NCI-H2107 treated with DMSO at 0.1 percent for 48 hours (cell line): ENCODE results near the gene PRSS57.
"Not testable (repeated sequence)": the region's sequence is repeated elsewhere in the genome, so short reads cannot be mapped to it uniquely, and the experiment has no call there.

Source experiments
- DNase-seq: peaks from one replicate; lab custom pipeline; 2025; ENCODE audit not compliant: unreplicated experiment; lab: John Stamatoyannopoulos, UW

Gene PRSS57

DNA sequence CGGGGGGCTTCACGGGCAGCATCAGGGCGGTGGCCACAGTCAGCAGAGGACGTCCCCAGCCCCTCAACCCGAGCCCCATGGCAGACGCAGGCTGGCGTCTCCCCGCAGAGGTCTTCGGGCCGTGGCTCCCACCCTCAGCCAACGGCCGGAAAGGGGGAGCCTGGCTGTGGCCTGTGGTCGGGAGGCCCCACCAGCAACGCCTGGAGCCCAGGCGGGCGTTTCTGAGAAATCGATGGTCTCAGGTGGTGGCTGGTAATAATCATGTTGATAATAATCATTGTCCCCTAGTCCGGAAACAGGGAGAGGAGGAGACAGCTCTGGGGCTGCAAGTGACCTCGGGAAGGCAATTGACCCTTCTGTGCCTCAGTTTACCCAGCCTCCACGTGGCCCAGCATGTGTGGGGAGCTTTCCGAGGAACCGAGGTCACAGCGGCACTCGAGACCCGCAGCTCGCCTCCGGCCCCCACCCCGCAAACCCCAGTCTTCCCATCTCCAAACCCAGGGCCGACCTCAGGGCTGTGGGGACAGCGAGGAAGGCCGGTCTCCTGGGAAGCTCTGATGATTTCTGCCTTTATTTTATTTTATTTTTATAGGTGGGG, at the start of gene PRSS57:
Gene PRSS57, minus strand, starts transcription at position 101 of the 598 bp plus-strand sequence. Its CDS starts 22 bp downstream, at position 79.
- DNase-seq = no peak

GRCh38 chr19:743168-743687, 48.0 kb upstream of the PRSS57 start:
- DNase-seq = peak; percentile 43

- DNase-seq = no peak
These were observed 47.4 kb upstream of the PRSS57 start for GRCh38 chr19:742540-743075.

- DNase-seq = no peak
These were observed 46.4 kb upstream of the PRSS57 start for GRCh38 chr19:741506-742131.

- DNase-seq = not testable (repeated sequence)
These were observed 45.7 kb upstream of the PRSS57 start for GRCh38 chr19:740816-741505.

DNA sequence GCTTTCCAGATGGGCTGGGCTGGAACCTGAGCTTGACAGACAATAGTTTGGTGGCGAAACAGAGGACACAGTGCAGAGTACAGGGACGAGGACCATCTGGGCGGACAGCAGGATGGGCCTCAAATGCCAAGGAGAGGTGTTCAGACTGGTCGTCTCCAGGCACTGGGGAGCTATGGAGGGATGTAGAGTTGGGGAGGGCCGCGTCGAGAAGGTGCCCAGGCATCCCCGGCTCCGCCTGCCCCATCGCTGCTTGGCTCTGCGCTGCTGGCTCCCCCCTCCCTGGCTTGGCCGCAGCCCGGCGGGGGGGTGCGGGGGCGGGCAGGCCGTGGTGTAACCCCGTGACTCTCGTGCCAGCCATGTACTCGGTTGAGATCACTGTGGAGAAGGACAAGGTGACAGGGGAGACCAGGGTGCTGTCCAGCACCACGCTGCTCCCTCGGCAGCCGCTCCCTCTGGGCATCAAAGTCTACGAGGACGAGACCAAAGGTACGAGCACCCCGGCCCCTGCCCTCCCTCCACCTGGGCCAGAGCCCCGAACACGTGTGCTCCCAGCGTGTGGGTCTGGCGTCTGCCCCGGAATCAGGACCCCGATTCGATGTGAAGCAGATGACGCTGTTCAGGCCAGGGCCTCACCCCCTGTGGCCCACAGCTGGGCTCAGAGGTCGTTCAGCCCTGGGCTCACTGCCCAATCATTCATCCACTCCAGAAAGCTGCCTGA, 44.9 kb upstream of the PRSS57 start:
- no peak for DNase-seq

GRCh38 chr19:738509-739128, 43.4 kb upstream of the PRSS57 start:
- no peak for DNase-seq

DNA sequence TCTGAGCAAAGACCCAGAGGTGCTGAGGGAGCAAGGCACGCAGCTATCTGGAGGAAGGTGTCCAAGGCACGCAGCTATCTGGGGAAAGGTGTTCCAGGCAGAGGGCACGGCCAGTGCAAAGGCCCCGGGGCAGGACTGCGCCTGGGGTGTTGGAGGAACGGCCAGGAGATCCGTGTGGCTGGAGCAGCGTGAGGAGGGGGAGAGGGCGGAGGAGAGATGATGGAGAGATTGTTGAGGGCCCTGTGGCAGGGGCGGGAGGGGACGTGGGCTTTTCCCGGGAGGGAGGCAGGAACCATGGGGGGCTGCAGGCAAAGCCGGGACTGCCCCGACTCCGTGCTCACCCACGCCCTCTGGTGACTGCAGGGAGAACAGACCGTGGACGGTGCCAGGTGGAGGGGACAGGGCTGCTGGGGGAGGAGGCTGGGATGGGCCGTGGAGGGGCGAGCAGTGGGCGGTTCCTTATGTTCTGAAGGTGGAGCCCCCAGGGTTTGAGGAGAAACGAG, 42.4 kb upstream of the PRSS57 start:
- peak; percentile 1 for DNase-seq

GRCh38 chr19:736125-736524, 40.9 kb upstream of the PRSS57 start:
- DNase-seq = no peak

DNA sequence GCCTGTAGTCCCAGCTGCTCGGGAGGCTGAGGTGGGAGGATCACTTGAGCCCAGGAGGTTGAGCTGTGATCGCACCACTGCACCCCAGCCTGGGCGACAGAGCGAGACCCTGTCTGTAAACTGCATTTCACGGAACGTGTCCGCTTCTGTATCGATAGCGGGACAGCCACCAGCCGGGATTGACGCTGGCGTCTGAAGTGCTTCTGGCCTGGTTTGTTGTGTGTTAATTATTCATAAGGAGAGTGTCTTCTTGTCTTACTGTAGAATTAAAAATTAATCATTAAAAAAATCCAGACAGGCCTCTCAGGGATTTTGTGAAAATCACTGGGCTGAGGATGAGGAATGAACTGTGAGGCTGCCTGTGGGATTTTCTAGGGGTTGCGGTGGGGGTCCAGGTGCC, 39.5 kb upstream of the PRSS57 start:
- DNase-seq = no peak

DNA sequence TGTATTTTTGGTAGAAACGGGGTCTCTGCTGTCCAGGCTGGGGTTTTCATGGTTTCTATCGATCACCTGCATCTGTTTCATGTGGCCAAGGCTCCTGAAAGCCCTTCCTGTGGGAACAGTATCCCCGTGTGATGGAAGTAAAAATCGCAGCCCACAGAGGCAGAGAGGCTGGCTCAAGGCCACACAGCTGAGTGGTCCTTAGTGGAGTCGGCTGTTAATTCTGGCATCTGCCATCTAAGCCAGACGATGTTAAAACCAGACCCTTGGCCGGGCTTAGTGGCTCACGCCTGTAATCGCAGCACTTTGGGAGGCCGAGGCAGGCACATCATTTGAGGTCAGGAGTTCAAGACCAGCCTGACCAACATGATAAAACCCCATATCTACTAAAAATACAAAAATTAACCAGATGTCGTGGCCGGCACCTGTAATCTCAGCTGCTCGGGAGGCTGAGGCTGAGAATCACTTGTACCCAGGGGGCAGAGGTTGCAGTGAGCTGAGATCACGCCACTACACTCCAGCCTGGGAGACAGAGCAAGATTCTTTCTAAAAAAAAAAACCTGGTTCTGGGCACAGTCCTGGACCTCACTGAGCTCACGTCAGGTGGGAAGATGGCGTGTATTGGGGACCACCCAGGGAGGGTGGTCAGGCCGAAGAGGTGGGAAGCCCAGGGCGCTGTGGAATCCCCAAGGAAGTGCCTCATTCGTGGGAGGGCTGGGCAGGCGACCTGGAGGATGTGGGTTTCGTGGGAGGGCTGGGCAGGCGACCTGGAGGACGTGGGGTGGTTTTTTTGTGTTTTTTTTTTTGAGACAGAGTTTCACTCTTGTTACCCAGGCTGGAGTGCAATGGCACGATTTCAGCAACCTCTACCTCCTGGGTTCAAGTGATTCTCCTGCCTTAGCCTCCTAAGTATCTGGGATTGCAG, 37.2 kb upstream of the PRSS57 start:
- no peak for DNase-seq

GRCh38 chr19:731000-731399, 35.7 kb upstream of the PRSS57 start:
- no peak for DNase-seq

DNA sequence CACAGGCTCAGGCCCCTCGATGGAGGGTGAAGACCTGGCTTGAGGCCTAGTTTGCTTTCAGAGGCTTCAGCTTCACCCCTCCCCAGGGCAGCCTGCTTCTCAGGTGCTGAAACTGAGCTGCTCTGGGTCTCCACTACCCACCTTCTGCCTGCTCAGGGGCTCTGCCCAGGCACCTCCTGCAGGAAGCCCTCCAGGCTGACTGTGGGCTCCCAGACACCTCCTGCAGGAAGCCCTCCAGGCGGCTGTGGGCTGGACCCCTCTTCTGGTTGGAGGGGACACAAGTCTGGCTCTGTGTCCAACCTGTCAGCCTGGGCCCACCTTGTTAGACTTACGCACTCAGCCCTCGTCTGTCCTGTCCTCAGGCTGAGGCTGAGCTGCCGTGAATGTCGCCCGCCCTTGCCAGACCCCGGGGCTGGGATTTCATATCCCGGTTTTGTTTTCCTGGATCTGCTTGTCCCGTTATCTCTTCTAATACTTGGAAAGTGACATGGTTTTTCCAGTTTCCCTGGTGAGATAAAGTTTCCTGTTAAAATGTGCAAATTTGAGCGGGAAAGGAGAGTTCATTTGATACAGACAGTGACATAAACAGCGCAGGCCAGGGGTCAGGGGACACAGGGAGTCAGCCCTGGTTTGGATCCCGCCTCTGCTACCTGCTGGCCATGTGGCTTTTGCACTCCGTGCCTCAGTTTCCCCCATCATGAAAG, 34.9 kb upstream of the PRSS57 start:
- no peak for DNase-seq

- not testable (repeated sequence) for DNase-seq
These were observed 34.3 kb upstream of the PRSS57 start for GRCh38 chr19:729564-729963.

DNA sequence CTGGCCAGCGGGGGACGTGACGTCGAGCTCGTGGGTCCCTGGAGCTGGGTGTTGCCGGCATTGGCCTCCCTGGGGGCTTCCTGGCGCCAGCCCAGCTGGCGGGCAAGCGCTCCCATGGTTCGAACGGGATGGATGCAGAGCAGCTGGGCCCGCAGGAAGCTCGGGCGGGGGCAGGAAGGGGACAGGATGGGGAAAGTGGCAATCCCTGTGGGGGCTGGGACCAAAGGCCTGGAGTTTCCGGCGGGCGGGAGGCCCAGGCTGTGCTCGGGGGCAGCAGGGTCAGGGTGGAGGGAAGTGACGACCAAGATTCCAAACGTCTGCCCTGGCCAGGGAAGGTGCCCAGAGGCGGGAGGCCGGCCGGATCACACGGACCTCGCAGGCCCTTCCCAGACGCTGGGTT, 32.8 kb upstream of the PRSS57 start:
- no peak for DNase-seq

DNA sequence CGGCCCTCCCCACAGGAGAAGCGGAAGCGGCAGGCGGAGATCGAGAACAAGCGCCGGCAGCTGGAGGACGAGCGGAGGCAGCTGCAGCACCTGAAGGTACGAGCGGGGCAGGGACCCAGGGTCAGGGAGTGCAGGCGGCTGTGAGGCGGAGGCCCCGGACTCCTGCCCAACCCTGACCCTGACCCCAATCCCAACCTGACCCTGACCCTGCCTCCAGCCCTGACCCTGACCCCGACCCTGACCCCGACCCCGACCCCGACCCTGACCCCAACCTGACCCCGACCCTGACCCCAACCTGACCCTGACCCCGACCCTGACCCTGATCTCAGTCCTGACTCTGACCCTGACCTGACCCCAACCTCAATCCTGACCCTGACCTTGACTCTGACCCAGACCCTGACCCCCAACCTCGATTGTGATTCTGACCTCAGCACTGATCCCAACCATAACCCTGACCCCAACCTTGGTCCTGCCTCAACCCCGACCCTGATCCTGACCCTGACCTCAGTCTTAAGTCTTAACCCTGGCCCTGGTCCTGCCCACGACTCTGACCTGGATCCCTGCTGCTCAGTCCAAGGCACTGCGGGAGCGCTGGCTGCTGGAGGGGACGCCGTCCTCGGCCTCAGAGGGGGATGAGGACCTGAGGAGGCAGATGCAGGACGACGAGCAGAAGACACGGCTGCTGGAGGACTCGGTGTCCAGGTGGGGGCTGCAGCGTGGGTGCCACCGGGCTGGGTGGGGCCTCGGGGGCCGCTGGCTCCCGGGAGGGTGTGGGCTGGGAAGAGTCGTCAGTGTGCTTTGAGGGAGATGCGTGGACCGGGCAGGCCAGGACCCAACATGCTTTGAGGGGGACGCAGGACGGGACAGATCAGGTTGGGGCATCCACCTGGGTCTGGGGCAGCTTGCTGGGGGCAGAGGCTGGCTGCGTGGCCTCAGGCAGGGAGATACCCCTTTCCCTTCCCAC, 32.0 kb upstream of the PRSS57 start:
- no peak for DNase-seq

DNA sequence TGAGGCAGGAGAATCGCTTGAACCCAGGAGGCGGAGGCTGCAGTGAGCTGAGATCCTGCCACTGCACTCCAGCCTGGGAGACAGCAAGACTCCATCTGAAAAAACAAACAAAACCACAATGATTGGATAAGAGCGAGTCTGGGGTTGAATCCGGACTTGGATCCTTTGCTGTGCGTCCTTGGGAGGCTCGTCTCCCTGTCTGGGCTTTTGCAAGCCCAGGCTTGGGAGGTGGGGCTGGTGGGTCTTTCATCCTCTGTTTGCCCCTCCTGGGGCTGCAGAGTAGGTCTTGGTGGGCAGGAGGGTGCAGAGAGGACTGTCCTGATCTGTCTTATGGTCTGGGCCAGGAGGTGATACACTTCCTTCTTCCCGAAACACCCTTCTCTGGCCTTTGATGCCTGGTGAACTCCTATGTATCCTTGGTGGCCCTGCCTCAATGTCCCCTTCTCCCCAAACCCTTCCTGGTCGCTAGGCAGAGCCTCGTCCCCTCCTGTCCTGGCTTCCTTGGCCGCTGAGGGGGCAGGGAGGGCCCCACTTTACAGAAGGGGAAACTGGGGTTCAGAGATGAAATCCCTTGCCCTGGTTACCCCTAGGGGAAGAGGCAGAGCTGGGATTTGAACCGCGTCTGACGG, 30.3 kb upstream of the PRSS57 start:
- no peak for DNase-seq
